Neural progenitor cell (in vitro differentiated cells): ENCODE measurements around the gene CACNA1C. TPM values are rescaled to one million over a fixed set of nuclear protein-coding genes. Genes with fewer than 3 reads are reported as not detected.
A peak's percentile ranks its signal among the peaks of the same experiment; 100 is the strongest.

Experiments
- DNase-seq: peaks from one replicate; pipeline ENCODE4 v3.0.0-alpha.2; 2016; ENCODE audit warnings: low spot score
- H2AFZ ChIP-seq: fragments of 200-600 bp; sonication (generic); replicated peaks from 2 replicates; pipeline ENCODE4 v1.6.1; 2016; ENCODE audit warnings: antibody characterized with exemption
- H3F3A ChIP-seq: fragments of 200-600 bp; sonication (generic); 2 replicates; pipeline ENCODE4 v1.6.1; 2016; ENCODE audit warnings: antibody characterized with exemption, low read depth
- H3K27ac ChIP-seq: fragments of 200-600 bp; sonication (generic); 2 replicates; pipeline ENCODE4 v1.5.1; 2016; ENCODE audit warnings: mild to moderate bottlenecking
- H3K27me3 ChIP-seq: fragments of 200-600 bp; sonication (generic); 2 replicates; pipeline ENCODE4 v1.6.1; 2016; ENCODE audit warnings: mild to moderate bottlenecking, moderate library complexity
- H3K36me3 ChIP-seq: fragments of 200-600 bp; sonication (generic); 2 replicates; pipeline ENCODE4 v1.5.1; 2016
- H3K4me1 ChIP-seq: fragments of 200-600 bp; sonication (generic); 2 replicates; pipeline ENCODE4 v1.6.1; 2016; ENCODE audit warnings: mixed run types
- H3K4me2 ChIP-seq: fragments of 200-600 bp; sonication (generic); 2 replicates; pipeline ENCODE4 v1.6.1; 2016
- H3K4me3 ChIP-seq: fragments of 200-600 bp; sonication (generic); 2 replicates; pipeline ENCODE4 v1.5.1; 2016
- H3K79me2 ChIP-seq: fragments of 200-600 bp; sonication (generic); 2 replicates; pipeline ENCODE4 v1.6.1; 2016; ENCODE audit warnings: low read depth
- H3K9ac ChIP-seq: fragments of 200-600 bp; sonication (generic); 2 replicates; pipeline ENCODE4 v1.6.1; 2016
- H3K9me3 ChIP-seq: fragments of 200-600 bp; sonication (generic); 2 replicates; pipeline ENCODE4 v1.5.1; 2016; ENCODE audit warnings: low read depth
- H4K20me1 ChIP-seq: fragments of 200-600 bp; sonication (generic); 2 replicates; pipeline ENCODE4 v1.6.1; 2016; ENCODE audit warnings: low read depth
- H3K27ac Mint-ChIP-seq: 3 replicates; pipeline ENCODE4 v1.8.0; 2021; ENCODE audit warnings: mixed read lengths
- H3K27me3 Mint-ChIP-seq: 2 replicates; pipeline ENCODE4 v1.8.0; 2022; ENCODE audit warnings: low read depth, mild to moderate bottlenecking, inconsistent platforms, moderate library complexity, mixed read lengths; ENCODE audit not compliant: insufficient read depth
- H3K36me3 Mint-ChIP-seq: 3 replicates; pipeline ENCODE4 v1.8.0; 2021; ENCODE audit warnings: mixed read lengths
- H3K4me1 Mint-ChIP-seq: 3 replicates; pipeline ENCODE4 v1.8.0; 2021; ENCODE audit warnings: mixed read lengths
- H3K4me3 Mint-ChIP-seq: 3 replicates; pipeline ENCODE4 v1.8.0; 2021; ENCODE audit warnings: mild to moderate bottlenecking, moderate library complexity, mixed read lengths
- H3K9me3 Mint-ChIP-seq: 3 replicates; pipeline ENCODE4 v1.8.0; 2020; ENCODE audit warnings: mixed read lengths
- EZH2 ChIP-seq: fragments of 200-600 bp; sonication (generic); IDR thresholded peaks from 2 replicates; pipeline ENCODE4 v1.6.1; 2017; ENCODE audit warnings: antibody characterized with exemption, mild to moderate bottlenecking, moderate library complexity
- EZH2phosphoT487 ChIP-seq: fragments of 200-600 bp; sonication (generic); IDR thresholded peaks from 2 replicates; pipeline ENCODE4 v1.6.1; 2017; ENCODE audit warnings: antibody characterized with exemption
- total RNA-seq: library from RNA; depleted of rRNA; stranded (reverse); fragments of >200 nt; gene quantifications from 2 replicates; pipeline ENCODE4 v1.2.3, GENCODE V29; 2015; ENCODE audit warnings: low replicate concordance
- TF ChIP-seq, protein P1 (sequence below): fragments of 200-600 bp; sonication (generic); IDR thresholded peaks from 2 replicates; pipeline ENCODE4 v1.5.1; 2017; ENCODE audit warnings: antibody characterized with exemption, mild to moderate bottlenecking

Gene CACNA1C
- total RNA-seq, 1 donor from 2014 or later = 2.7 TPM

DNA sequence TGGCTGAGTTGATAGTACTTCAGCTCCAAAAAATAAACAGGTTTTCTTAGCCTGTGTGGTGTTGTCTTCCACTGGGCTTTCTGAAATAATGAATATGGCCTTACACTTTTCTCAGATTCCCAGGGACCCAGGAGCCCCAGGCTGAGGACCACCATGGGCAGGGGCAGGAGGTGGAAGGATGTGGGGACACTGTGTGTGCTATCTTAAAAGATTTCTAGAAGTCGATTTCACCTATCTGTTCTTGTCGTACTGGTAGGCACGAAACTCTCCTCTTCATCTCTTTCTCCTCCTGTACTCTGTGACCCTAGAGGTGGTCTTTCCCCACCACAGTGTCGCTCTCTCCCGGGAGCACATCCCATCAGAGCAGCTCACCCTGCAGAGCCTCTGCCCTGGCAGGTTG, 634.3 kb downstream of the CACNA1C start:
- TF ChIP-seq, protein P1, sequence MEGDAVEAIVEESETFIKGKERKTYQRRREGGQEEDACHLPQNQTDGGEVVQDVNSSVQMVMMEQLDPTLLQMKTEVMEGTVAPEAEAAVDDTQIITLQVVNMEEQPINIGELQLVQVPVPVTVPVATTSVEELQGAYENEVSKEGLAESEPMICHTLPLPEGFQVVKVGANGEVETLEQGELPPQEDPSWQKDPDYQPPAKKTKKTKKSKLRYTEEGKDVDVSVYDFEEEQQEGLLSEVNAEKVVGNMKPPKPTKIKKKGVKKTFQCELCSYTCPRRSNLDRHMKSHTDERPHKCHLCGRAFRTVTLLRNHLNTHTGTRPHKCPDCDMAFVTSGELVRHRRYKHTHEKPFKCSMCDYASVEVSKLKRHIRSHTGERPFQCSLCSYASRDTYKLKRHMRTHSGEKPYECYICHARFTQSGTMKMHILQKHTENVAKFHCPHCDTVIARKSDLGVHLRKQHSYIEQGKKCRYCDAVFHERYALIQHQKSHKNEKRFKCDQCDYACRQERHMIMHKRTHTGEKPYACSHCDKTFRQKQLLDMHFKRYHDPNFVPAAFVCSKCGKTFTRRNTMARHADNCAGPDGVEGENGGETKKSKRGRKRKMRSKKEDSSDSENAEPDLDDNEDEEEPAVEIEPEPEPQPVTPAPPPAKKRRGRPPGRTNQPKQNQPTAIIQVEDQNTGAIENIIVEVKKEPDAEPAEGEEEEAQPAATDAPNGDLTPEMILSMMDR = no peak
- TF ChIP-seq EZH2phosphoT487 (no peak), EZH2 (no peak)
- no peaks in the 10 kb centered on the region for H3K79me2 ChIP-seq
- H3K4me2 ChIP-seq = no peak overlapping the region
- no peak overlapping the region for H3K9ac ChIP-seq
- Mint-ChIP-seq H3K27ac (no peak overlapping the region), H3K27me3 (peaks cover 31% of the 10 kb centered on the region), H3K9me3 (peaks cover 5% of the 10 kb centered on the region), H3K4me3 (no peak overlapping the region), H3K36me3 (peaks cover 2% of the 10 kb centered on the region), H3K4me1 (peaks cover 17% of the 10 kb centered on the region)
- H3K27me3 ChIP-seq = peaks cover 19% of the 10 kb centered on the region
- peaks cover 34% of the 10 kb centered on the region for H3F3A ChIP-seq
- no peaks in the 10 kb centered on the region for H3K36me3 ChIP-seq
- no peak for DNase-seq
- H3K4me3 ChIP-seq = no peak overlapping the region
- H3K27ac ChIP-seq = no peak overlapping the region
- H3K9me3 ChIP-seq = no peaks in the 10 kb centered on the region
- peaks cover 2% of the 10 kb centered on the region for H4K20me1 ChIP-seq
- no peaks in the 10 kb centered on the region for H3K4me1 ChIP-seq
- no peak overlapping the region for H2AFZ ChIP-seq

- Histone ChIP-seq H3K27ac (no peak overlapping the region), H3K4me2 (no peak overlapping the region), H2AFZ (no peak overlapping the region), H3K9me3 (no peaks in the 10 kb centered on the region), H3K4me3 (no peak overlapping the region), H3K27me3 (peaks cover 26% of the 10 kb centered on the region), H3F3A (peaks cover 32% of the 10 kb centered on the region), H3K4me1 (no peaks in the 10 kb centered on the region), H3K36me3 (no peaks in the 10 kb centered on the region), H3K79me2 (no peaks in the 10 kb centered on the region), H4K20me1 (no peaks in the 10 kb centered on the region), H3K9ac (no peak overlapping the region)
- peaks cover 28% of the 10 kb centered on the region for H3K27me3 Mint-ChIP-seq
- no peak overlapping the region for H3K27ac Mint-ChIP-seq
- H3K9me3 Mint-ChIP-seq = peaks cover 7% of the 10 kb centered on the region
- peaks cover 11% of the 10 kb centered on the region for H3K4me1 Mint-ChIP-seq
- DNase-seq = no peak
- TF ChIP-seq, protein P1 = no peak
- TF ChIP-seq EZH2 = no peak
- TF ChIP-seq EZH2phosphoT487 = no peak
- H3K36me3 Mint-ChIP-seq = peaks cover 1% of the 10 kb centered on the region
- H3K4me3 Mint-ChIP-seq = no peak overlapping the region
These were observed 634.9 kb downstream of the CACNA1C start for GRCh38 chr12:2687726-2688125.

- TF ChIP-seq EZH2phosphoT487 = no peak
- peaks cover 30% of the 10 kb centered on the region for H3K27me3 ChIP-seq
- H3K4me1 ChIP-seq = no peaks in the 10 kb centered on the region
- H3K4me3 ChIP-seq = no peak overlapping the region
- H3K9me3 Mint-ChIP-seq = peaks cover 6% of the 10 kb centered on the region
- no peak overlapping the region for H3K4me2 ChIP-seq
- H2AFZ ChIP-seq = no peak overlapping the region
- no peaks in the 10 kb centered on the region for H4K20me1 ChIP-seq
- peaks cover 30% of the 10 kb centered on the region for H3F3A ChIP-seq
- no peak overlapping the region for H3K27ac ChIP-seq
- peaks cover 8% of the 10 kb centered on the region for H3K4me1 Mint-ChIP-seq
- no peaks in the 10 kb centered on the region for H3K79me2 ChIP-seq
- no peak for DNase-seq
- H3K27me3 Mint-ChIP-seq = peaks cover 34% of the 10 kb centered on the region
- no peak overlapping the region for H3K9ac ChIP-seq
- H3K9me3 ChIP-seq = no peaks in the 10 kb centered on the region
- no peaks in the 10 kb centered on the region for H3K36me3 Mint-ChIP-seq
- H3K27ac Mint-ChIP-seq = no peak overlapping the region
- H3K4me3 Mint-ChIP-seq = no peak overlapping the region
- H3K36me3 ChIP-seq = no peaks in the 10 kb centered on the region
These were observed 635.7 kb downstream of the CACNA1C start for GRCh38 chr12:2688381-2688931.

GRCh38 chr12:2689393-2689792, 636.6 kb downstream of the CACNA1C start:
- Histone ChIP-seq H4K20me1 (no peaks in the 10 kb centered on the region), H3K9me3 (no peaks in the 10 kb centered on the region), H3K4me2 (no peak overlapping the region), H3K4me1 (no peaks in the 10 kb centered on the region), H3K36me3 (no peaks in the 10 kb centered on the region), H3F3A (peaks cover 26% of the 10 kb centered on the region), H2AFZ (no peak overlapping the region), H3K27me3 (peaks cover 38% of the 10 kb centered on the region), H3K9ac (no peak overlapping the region), H3K79me2 (no peaks in the 10 kb centered on the region), H3K4me3 (no peak overlapping the region), H3K27ac (no peak overlapping the region)
- H3K27me3 Mint-ChIP-seq = peaks cover 44% of the 10 kb centered on the region
- H3K9me3 Mint-ChIP-seq = peaks cover 6% of the 10 kb centered on the region
- peaks cover 8% of the 10 kb centered on the region for H3K4me1 Mint-ChIP-seq
- no peak for DNase-seq
- no peak overlapping the region for H3K27ac Mint-ChIP-seq
- no peak for TF ChIP-seq EZH2
- no peak for TF ChIP-seq EZH2phosphoT487
- TF ChIP-seq, protein P1 = no peak
- no peaks in the 10 kb centered on the region for H3K36me3 Mint-ChIP-seq
- peak overlapping the region; percentile 48 for H3K4me3 Mint-ChIP-seq
